Body of pancreas (tissue), 4 donors: ENCODE results near the gene ATP8A2. TPM values are rescaled to one million over a fixed set of nuclear protein-coding genes. Genes with fewer than 3 reads are reported as not detected.
A peak's percentile ranks its signal among the peaks of the same experiment; 100 is the strongest.

Source experiments
- ATAC-seq: fragments of 150-250 bp; one replicate; pipeline ENCODE4 v1.9.1; 2016
- DNase-seq, 4 donors: peaks; one replicate each; pipeline ENCODE4 v3.0.0-alpha.2; 2019
- H3K27ac ChIP-seq, 4 donors: fragments of 200-600 bp; sonication (generic); 1 replicate in 3 of 4; 2 replicates in 1 of 4; pipeline versions ENCODE4 v1.5.1 to v1.6.1; 2016 to 2019; ENCODE audit warnings: mild to moderate bottlenecking in 1 of 4, mixed read lengths in 1 of 4, moderate library complexity in 1 of 4
- H3K27me3 ChIP-seq, 2 donors: fragments of 200-600 bp; sonication (generic); one replicate each; pipeline ENCODE4 v1.6.0; 2016; ENCODE audit warnings: mild to moderate bottlenecking in 1 of 2
- H3K36me3 ChIP-seq, 2 donors: fragments of 200-600 bp; sonication (generic); replicated peaks in 1 of 2; 2 replicates each; pipeline ENCODE4 v1.5.1; 2016; ENCODE audit warnings: low read depth in 2 of 2; ENCODE audit not compliant: insufficient read depth in 1 of 2
- H3K4me1 ChIP-seq: fragments of 200-600 bp; sonication (generic); one replicate; pipeline ENCODE4 v1.6.0; 2016
- H3K4me3 ChIP-seq, 2 donors: fragments of 200-600 bp; sonication (generic); 1 replicate in 1 of 2; 2 replicates in 1 of 2; pipeline ENCODE4 v1.5.1; 2016 to 2019
- H3K9me3 ChIP-seq, 3 donors: fragments of 200-600 bp; sonication (generic); 1 replicate in 2 of 3; 2 replicates in 1 of 3; pipeline ENCODE4 v1.5.1; 2016
- POLR2A ChIP-seq, 3 donors: fragments of 450-650 bp; IDR thresholded peaks; one replicate each; pipeline ENCODE4 v1.6.1; 2016; ENCODE audit warnings: antibody characterized with exemption in 3 of 3, mild to moderate bottlenecking in 2 of 3
- WGBS, 2 donors: methylation state at CpG; one replicate each; pipeline ENCODE4 v1.1.5; 2017; 5-methylcytosine and 5-hydroxymethylcytosine counted together
- intact Hi-C: fragments of 100-400 bp; cut with DNase I; formaldehyde crosslinking; loops from one replicate; pipeline ENCODE4 v1.15.1; 2023
- total RNA-seq, 2 donors: library from RNA; depleted of rRNA; stranded (reverse); fragments of >200 nt; gene quantifications; one replicate each; pipeline ENCODE4 v1.1.0, GENCODE V29; 2016
- TF ChIP-seq, protein P1 (sequence below), 7 experiments: fragments of 450-650 bp in 4 of 7; fragments of 200-600 bp in 3 of 7; sonication (generic) in 3 of 7; IDR thresholded peaks; one replicate each; pipeline ENCODE4 v1.5.1; 2016 to 2019; ENCODE audit warnings: antibody characterized with exemption in 7 of 7

ATP8A2 gene
- total RNA-seq, 2 donors from 2014 or later, result under 0.01 TPM; not detected in 1

DNA sequence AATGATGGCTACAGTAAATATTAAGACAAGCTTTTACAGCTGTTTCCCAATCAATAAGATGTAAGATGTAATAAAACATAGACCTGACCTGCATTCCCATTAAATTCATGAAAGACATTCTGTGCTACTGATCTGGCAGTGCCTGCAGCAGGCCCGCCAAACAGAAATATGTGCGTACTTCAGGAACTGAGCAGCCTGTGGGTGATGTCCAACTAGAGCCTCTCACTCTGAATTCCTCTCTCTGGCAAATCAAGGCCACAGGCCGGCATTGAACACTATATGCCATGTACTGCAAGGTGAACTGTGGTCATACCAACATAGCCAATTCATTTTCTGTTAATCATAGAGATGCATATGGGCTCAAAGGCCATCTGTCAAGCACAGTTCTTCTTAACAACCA lies 662.2 kb downstream of the ATP8A2 start:
- H3K4me1 ChIP-seq, result no peaks in the 10 kb centered on the region
- TF ChIP-seq, protein P1, sequence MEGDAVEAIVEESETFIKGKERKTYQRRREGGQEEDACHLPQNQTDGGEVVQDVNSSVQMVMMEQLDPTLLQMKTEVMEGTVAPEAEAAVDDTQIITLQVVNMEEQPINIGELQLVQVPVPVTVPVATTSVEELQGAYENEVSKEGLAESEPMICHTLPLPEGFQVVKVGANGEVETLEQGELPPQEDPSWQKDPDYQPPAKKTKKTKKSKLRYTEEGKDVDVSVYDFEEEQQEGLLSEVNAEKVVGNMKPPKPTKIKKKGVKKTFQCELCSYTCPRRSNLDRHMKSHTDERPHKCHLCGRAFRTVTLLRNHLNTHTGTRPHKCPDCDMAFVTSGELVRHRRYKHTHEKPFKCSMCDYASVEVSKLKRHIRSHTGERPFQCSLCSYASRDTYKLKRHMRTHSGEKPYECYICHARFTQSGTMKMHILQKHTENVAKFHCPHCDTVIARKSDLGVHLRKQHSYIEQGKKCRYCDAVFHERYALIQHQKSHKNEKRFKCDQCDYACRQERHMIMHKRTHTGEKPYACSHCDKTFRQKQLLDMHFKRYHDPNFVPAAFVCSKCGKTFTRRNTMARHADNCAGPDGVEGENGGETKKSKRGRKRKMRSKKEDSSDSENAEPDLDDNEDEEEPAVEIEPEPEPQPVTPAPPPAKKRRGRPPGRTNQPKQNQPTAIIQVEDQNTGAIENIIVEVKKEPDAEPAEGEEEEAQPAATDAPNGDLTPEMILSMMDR (IDR thresholded peaks at IDR 0.05), result no peak
- TF ChIP-seq POLR2A (IDR thresholded peaks at IDR 0.05), result no peak
- no peaks in the 10 kb centered on the region for H3K36me3 ChIP-seq
- no peaks in the 10 kb centered on the region for H3K9me3 ChIP-seq
- DNase-seq (no peak), ATAC-seq (no peak)
- H3K27me3 ChIP-seq, result no peaks in the 10 kb centered on the region
- no peak overlapping the region for H3K4me3 ChIP-seq
- H3K27ac ChIP-seq, result no peak overlapping the region
- intact Hi-C loops, result no loop called here
- WGBS, 2 donors, result 47 to 75% methylated on average over 3 of the region's 3 CpGs

DNA sequence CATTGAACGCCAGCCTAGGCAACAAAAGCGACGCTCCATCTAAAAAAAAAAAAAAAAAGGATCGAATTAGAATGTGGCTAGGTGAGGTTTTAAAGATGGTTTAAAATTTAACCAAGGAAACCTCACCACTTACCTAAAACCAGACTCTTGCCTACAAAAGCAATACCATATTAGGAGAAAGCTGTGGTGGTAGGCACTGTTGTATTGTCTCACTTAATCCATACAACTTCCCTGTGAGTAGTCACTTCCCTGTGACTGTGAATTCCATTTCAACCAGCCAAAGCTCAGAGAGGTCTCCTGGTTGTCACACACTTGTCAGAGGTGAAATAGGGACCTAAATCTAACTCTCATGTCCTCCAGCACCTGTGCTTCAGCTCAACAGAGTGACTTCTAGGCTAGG lies 664.6 kb downstream of the ATP8A2 start:
- H3K9me3 ChIP-seq, result no peaks in the 10 kb centered on the region
- 80 to 87% methylated on average over 4 of the region's 4 CpGs for WGBS, 2 donors
- TF ChIP-seq, protein P1 (IDR thresholded peaks at IDR 0.05), result no peak
- TF ChIP-seq POLR2A (IDR thresholded peaks at IDR 0.05), result no peak
- no peaks in the 10 kb centered on the region for H3K27me3 ChIP-seq
- ATAC-seq (no peak), DNase-seq (no peak)
- no peaks in the 10 kb centered on the region for H3K36me3 ChIP-seq
- intact Hi-C loops, result no loop called here
- no peaks in the 10 kb centered on the region for H3K4me1 ChIP-seq
- H3K4me3 ChIP-seq, result no peak overlapping the region
- H3K27ac ChIP-seq, result no peak overlapping the region

DNA sequence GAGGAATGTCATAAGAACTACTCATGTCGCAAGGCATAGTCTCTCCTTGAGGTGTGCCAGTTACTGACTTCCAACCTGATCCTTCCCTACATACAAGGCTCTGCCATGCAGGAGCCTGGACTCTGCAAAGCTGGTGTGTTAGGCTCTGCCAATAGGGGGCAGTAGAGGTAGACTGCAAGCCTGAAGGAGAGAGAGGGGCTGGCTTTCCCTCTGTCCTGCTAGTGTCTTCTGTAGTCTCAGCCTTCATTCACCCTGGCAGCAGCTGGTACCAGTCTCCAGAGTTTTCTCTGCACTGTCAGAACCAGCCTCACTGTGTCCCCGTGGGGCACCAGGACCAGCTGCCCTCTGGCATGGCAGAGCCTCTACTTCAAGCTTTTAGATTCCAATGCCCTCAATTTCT lies 665.5 kb downstream of the ATP8A2 start:
- no peaks in the 10 kb centered on the region for H3K9me3 ChIP-seq
- DNase-seq (peak in 1 of 4 donors; percentile 23), ATAC-seq (no peak)
- H3K4me3 ChIP-seq, result no peak overlapping the region
- H3K4me1 ChIP-seq, result no peaks in the 10 kb centered on the region
- H3K27me3 ChIP-seq, result no peaks in the 10 kb centered on the region
- intact Hi-C loops, result no loop called here
- 44 to 53% methylated on average over 2 of the region's 2 CpGs for WGBS, 2 donors
- no peak for TF ChIP-seq POLR2A (IDR thresholded peaks at IDR 0.05)
- TF ChIP-seq, protein P1 (IDR thresholded peaks at IDR 0.05), result peak in 2 of 7 experiments; percentile 12 to 21
- H3K27ac ChIP-seq, result no peak overlapping the region
- no peaks in the 10 kb centered on the region for H3K36me3 ChIP-seq

DNA sequence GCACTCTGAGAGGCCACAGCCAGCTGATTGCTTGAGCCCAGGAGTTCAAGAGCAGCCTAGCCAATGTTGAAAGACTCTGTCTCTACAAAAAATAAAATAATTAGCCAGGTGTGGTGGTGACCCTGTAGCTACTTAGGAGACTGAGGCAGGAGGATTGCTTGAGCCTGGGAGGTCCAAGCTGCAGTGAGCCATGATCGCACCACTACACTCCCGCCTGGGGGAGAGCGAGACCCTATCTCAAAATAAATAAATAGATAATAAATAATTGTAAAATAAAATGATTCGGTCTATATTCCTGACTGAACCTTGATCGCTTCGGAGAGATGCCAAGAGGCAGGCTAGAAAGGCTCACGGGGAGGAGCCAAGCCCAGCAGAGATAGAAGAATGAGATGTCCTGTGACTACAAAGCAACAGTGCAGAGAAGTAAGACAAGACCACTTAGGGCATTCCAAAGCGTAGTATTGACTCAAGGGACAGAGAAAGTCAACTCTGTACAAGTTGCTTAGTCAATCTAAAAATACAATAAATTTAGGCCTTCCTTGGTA lies 667.2 kb downstream of the ATP8A2 start:
- no peaks in the 10 kb centered on the region for H3K9me3 ChIP-seq
- no peak overlapping the region for H3K27ac ChIP-seq
- DNase-seq (no peak), ATAC-seq (no peak)
- H3K36me3 ChIP-seq, result no peaks in the 10 kb centered on the region
- no peaks in the 10 kb centered on the region for H3K27me3 ChIP-seq
- WGBS, 2 donors, result 86 to 92% methylated on average over 8 of the region's 8 CpGs
- no peak overlapping the region for H3K4me3 ChIP-seq
- no peak for TF ChIP-seq POLR2A (IDR thresholded peaks at IDR 0.05)
- TF ChIP-seq, protein P1 (IDR thresholded peaks at IDR 0.05), result no peak
- no peaks in the 10 kb centered on the region for H3K4me1 ChIP-seq
- intact Hi-C loops, result no loop called here

DNA sequence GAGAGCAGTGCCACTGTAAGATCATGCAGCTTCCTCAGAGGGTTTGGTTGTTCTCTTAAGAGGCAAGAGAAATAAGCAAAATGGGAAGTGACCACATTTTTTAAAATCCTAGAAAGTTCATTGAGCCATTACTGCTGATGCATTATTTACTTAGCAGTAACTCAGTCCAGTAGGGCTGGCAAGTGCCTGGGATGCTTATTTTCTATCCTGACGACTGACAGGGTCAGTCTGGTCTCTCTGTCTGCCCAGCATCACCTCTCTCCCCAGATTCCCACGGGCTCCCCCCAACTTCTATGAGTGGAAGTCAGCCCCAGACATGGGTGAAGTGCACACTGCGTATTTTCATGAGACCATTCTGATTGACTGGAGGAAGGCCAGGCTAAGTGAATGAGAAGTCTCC lies 669.7 kb downstream of the ATP8A2 start:
- Histone ChIP-seq H3K4me1 (no peaks in the 10 kb centered on the region), H3K36me3 (no peaks in the 10 kb centered on the region), H3K9me3 (no peaks in the 10 kb centered on the region), H3K27ac (no peak overlapping the region), H3K4me3 (no peak overlapping the region), H3K27me3 (no peaks in the 10 kb centered on the region)
- TF ChIP-seq POLR2A (IDR thresholded peaks at IDR 0.05), result no peak
- TF ChIP-seq, protein P1 (IDR thresholded peaks at IDR 0.05), result no peak
- no peak for ATAC-seq
- WGBS, 2 donors, result 60 to 72% methylated on average over 3 of the region's 3 CpGs
- intact Hi-C loops, result no loop called here
- DNase-seq, result no peak
